Muscle of leg (tissue), 11 donors: Measurements from ENCODE around the gene KISS1. TPM values are rescaled to one million over a fixed set of nuclear protein-coding genes. Genes with fewer than 3 reads are reported as not detected.

Experiments
- DNase-seq: peaks from one replicate; pipeline ENCODE4 v3.0.0; 2013
- H3K27ac ChIP-seq: one replicate; pipeline ENCODE4 v1.5.1; 2013; ENCODE audit warnings: mild to moderate bottlenecking, low read length, control low read depth
- H3K27me3 ChIP-seq: one replicate; pipeline ENCODE4 v1.6.1; 2013; ENCODE audit warnings: low read length; ENCODE audit not compliant: control insufficient read depth, insufficient read depth
- H3K36me3 ChIP-seq: one replicate; pipeline ENCODE4 v1.6.1; 2013; ENCODE audit warnings: low read length; ENCODE audit not compliant: control insufficient read depth, insufficient read depth
- H3K4me1 ChIP-seq: one replicate; pipeline ENCODE4 v1.6.1; 2013; ENCODE audit warnings: low read length; ENCODE audit not compliant: control insufficient read depth, insufficient read depth
- H3K4me3 ChIP-seq: one replicate; pipeline ENCODE4 v1.5.1; 2013; ENCODE audit warnings: low read length, control low read depth
- H3K9me3 ChIP-seq: replicated peaks from 2 replicates; pipeline ENCODE4 v1.6.1; 2013; ENCODE audit warnings: low read depth, low read length; ENCODE audit not compliant: control insufficient read depth
- WGBS: methylation state at CpG from one replicate; pipeline ENCODE4 v1.1.5; 2013; ENCODE audit warnings: missing lambda C conversion rate; ENCODE audit not compliant: insufficient coverage; 5-methylcytosine and 5-hydroxymethylcytosine counted together
- polyA plus RNA-seq, 8 donors: library from polyadenylated mRNA; unstranded; fragments of 120-200 nt; gene quantifications; one replicate each; pipeline versions ENCODE4 v1.2.1 to v1.2.3, GENCODE V29; 2013; ENCODE audit warnings: inconsistent platforms in 1 of 8, low replicate concordance in 1 of 8; ENCODE audit not compliant: insufficient read length in 8 of 8, insufficient read depth in 1 of 8
- total RNA-seq: library from RNA; stranded (reverse); fragments of 120-200 nt; gene quantifications from one replicate; pipeline ENCODE4 v1.2.4, GENCODE V29; 2013

The KISS1 gene
- total and polyA plus RNA-seq, 9 donors: 0.29 to 5.6 (median 0.82) TPM; not detected in 1

DNA sequence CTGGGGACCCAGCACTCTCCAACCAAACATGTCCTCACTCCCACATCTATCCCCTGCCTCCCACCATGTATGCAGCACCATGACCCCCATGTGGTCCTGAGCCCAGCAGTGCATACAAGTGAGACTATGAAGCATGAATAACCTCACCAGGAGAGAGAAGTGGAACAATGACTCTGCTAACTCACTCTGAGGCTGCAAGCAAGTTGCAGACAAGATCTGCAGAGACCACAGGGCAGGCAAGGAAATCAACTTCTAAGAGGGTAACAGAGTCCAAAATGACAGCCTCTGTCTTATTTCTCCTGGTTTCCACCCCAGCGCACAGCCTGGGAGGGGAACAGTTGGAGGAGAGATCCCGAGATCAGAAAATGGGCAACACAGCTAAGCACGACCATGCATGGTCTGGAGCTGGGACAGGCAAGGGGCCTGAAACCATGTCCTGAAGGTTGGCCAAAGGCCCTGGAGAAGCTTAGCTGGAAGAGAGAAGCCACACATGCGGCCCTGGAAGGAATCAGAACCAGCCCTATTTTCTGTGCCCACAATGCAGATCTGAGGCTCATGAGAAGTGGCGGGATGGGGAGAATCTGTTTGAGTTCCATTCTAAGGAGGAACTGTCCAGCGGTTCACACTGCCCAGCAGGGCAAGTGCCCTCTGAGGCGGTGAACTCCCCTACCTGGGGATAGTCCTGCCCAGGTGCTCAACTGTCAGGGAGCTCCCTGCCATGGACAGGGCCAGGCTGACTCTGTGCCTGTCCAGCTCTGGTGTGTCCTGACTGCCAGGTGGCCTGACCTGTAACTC lies 17.6 kb downstream of the KISS1 start:
- no peaks in the 10 kb centered on the region for H3K4me1 ChIP-seq
- H3K36me3 ChIP-seq: no peaks in the 10 kb centered on the region
- H3K4me3 ChIP-seq: no peak overlapping the region
- no peaks in the 10 kb centered on the region for H3K9me3 ChIP-seq
- peaks cover 22% of the 10 kb centered on the region for H3K27me3 ChIP-seq
- DNase-seq: no peak
- no peak overlapping the region for H3K27ac ChIP-seq
- WGBS: 76% methylated on average over 5 of the region's 7 CpGs

GRCh38 chr1:204177133-204177532 lies 19.2 kb downstream of the KISS1 start:
- no peak overlapping the region for H3K4me3 ChIP-seq
- H3K27me3 ChIP-seq: peaks cover 22% of the 10 kb centered on the region
- H3K4me1 ChIP-seq: no peaks in the 10 kb centered on the region
- H3K36me3 ChIP-seq: no peaks in the 10 kb centered on the region
- no peak overlapping the region for H3K27ac ChIP-seq
- no peak for DNase-seq
- WGBS: 45% methylated on average over 4 of the region's 4 CpGs
- no peaks in the 10 kb centered on the region for H3K9me3 ChIP-seq

- 100% methylated on average over 1 of the region's 5 CpGs for WGBS
- H3K36me3 ChIP-seq: no peaks in the 10 kb centered on the region
- no peak overlapping the region for H3K4me3 ChIP-seq
- H3K27ac ChIP-seq: no peak overlapping the region
- H3K9me3 ChIP-seq: no peaks in the 10 kb centered on the region
- DNase-seq: no peak
- H3K4me1 ChIP-seq: no peaks in the 10 kb centered on the region
- H3K27me3 ChIP-seq: peaks cover 22% of the 10 kb centered on the region
These were observed 20.2 kb downstream of the KISS1 start for GRCh38 chr1:204176049-204176448.

- no peaks in the 10 kb centered on the region for H3K4me1 ChIP-seq
- H3K36me3 ChIP-seq: no peaks in the 10 kb centered on the region
- no peaks in the 10 kb centered on the region for H3K9me3 ChIP-seq
- DNase-seq: no peak
- no peak overlapping the region for H3K27ac ChIP-seq
- H3K4me3 ChIP-seq: no peak overlapping the region
- H3K27me3 ChIP-seq: peaks cover 22% of the 10 kb centered on the region
- 68% methylated on average over 3 of the region's 3 CpGs for WGBS
These were observed 21.3 kb downstream of the KISS1 start for GRCh38 chr1:204174958-204175357.

DNA sequence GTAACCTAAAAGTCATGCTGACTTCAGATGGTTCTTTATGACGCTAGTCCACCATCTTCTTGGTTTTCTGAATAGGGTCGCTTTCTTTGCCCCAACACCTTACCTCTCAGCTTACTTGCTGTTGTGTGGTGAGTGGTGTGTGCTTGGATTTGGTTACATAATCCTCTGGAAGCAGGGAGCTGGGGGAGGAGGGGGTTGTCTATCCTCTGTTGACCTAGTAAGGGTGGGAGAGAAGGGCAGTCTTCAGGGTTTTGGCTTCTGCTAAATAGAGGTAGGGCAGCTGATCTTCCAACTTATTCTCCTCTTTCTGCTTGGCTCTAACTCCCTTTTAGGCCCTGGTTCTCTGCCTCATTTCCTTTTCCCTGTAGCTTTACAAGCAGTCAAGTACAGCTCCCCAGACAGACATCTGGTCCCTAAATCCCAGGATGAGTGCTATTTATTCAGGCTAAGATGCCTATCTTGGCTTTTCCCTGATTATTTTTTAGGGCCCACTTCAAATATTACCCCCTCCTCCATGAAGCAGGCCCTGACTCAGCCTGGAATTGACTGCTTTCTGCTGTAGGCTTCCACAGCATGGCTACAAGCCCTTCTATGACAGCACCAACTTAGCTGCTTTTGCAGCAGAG lies 23.8 kb downstream of the KISS1 start:
- no peak overlapping the region for H3K4me3 ChIP-seq

GRCh38 chr1:204171751-204172178 lies 24.5 kb downstream of the KISS1 start:
- H3K27me3 ChIP-seq: peaks cover 10% of the 10 kb centered on the region
- DNase-seq: no peak
- no peaks in the 10 kb centered on the region for H3K4me1 ChIP-seq
- no CpG with 5 or more reads among the region's 4 CpGs for WGBS
- no peaks in the 10 kb centered on the region for H3K36me3 ChIP-seq
- no peaks in the 10 kb centered on the region for H3K9me3 ChIP-seq
- H3K27ac ChIP-seq: no peak overlapping the region
- H3K4me3 ChIP-seq: no peak overlapping the region

More for the DNA sequence above, 23.8 kb downstream of the KISS1 start:
- no peaks in the 10 kb centered on the region for H3K9me3 ChIP-seq
- peaks cover 14% of the 10 kb centered on the region for H3K27me3 ChIP-seq
- no peak overlapping the region for H3K27ac ChIP-seq
- no peaks in the 10 kb centered on the region for H3K36me3 ChIP-seq
- no peaks in the 10 kb centered on the region for H3K4me1 ChIP-seq
- WGBS: no CpG with 5 or more reads among the region's 2 CpGs
- DNase-seq: no peak

GRCh38 chr1:204170494-204171155 lies 25.7 kb downstream of the KISS1 start:
- peaks cover 7% of the 10 kb centered on the region for H3K27me3 ChIP-seq
- no peak overlapping the region for H3K4me3 ChIP-seq
- H3K4me1 ChIP-seq: no peaks in the 10 kb centered on the region
- no peaks in the 10 kb centered on the region for H3K36me3 ChIP-seq
- H3K9me3 ChIP-seq: no peaks in the 10 kb centered on the region
- 86% methylated on average over 1 of the region's 3 CpGs for WGBS
- no peak overlapping the region for H3K27ac ChIP-seq
- no peak for DNase-seq

- H3K27me3 ChIP-seq: peaks cover 4% of the 10 kb centered on the region
- H3K4me3 ChIP-seq: no peak overlapping the region
- no peak for DNase-seq
- H3K4me1 ChIP-seq: no peaks in the 10 kb centered on the region
- H3K27ac ChIP-seq: no peak overlapping the region
- no peaks in the 10 kb centered on the region for H3K9me3 ChIP-seq
- H3K36me3 ChIP-seq: no peaks in the 10 kb centered on the region
- 100% methylated on average over 1 of the region's 4 CpGs for WGBS
These were observed 26.4 kb downstream of the KISS1 start for GRCh38 chr1:204169858-204170257.

DNA sequence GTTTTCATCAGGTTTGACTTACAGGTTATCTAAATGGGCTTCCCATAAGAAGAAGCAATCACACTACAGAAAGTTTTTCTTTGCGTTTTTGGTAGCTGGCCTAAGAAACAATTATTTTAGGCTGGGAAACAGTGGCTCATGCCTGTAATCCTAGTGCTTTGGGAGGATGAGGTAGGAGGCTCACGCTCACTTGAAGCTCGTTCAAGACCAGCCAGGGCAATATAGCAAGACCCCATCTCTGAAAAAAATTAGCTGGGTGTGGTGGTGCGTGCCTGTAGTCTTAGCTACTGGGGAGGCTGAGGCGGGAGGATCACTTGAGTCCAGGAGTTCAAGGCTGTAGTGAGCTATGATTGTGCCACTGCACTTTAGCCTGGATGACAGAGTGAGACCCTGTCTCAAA lies 28.6 kb downstream of the KISS1 start:
- Histone ChIP-seq H3K4me1 (peaks cover 2% of the 10 kb centered on the region), H3K27me3 (peaks cover 4% of the 10 kb centered on the region), H3K36me3 (no peaks in the 10 kb centered on the region), H3K27ac (no peak overlapping the region), H3K9me3 (no peaks in the 10 kb centered on the region), H3K4me3 (no peak overlapping the region)
- no peak for DNase-seq
- 95% methylated on average over 2 of the region's 5 CpGs for WGBS

GRCh38 chr1:204166219-204166618 lies 30.1 kb downstream of the KISS1 start, which contains the start of gene REN:
Gene REN, minus strand, starts transcription at chr1:204166337. Its CDS starts 44 bp downstream, at chr1:204166293.
- peaks cover 7% of the 10 kb centered on the region for H3K4me1 ChIP-seq
- DNase-seq: no peak
- WGBS: 32% methylated on average over 4 of the region's 5 CpGs
- H3K9me3 ChIP-seq: no peaks in the 10 kb centered on the region
- H3K36me3 ChIP-seq: no peaks in the 10 kb centered on the region
- peaks cover 12% of the 10 kb centered on the region for H3K27me3 ChIP-seq
- H3K4me3 ChIP-seq: no peak within 1 kb of the TSS
- no peak within 1 kb of the TSS for H3K27ac ChIP-seq
